DOHH2 (cell line): ENCODE measurements around the gene GEMIN7.

Experiments
- H3F3A ChIP-seq: fragments of 200-600 bp; sonication (generic), shearing (Covaris generic); 2 replicates; pipeline ENCODE4 v1.6.0; 2016; ENCODE audit warnings: antibody characterized with exemption, mild to moderate bottlenecking; ENCODE audit not compliant: control insufficient read depth, insufficient read depth
- H3K27ac ChIP-seq: fragments of 200-600 bp; sonication (generic); 2 replicates; pipeline ENCODE4 v1.5.1; 2014; ENCODE audit warnings: low read depth, mild to moderate bottlenecking, low read length, moderate library complexity
- H3K27me3 ChIP-seq: fragments of 200-600 bp; sonication (generic); 2 replicates; pipeline ENCODE4 v1.6.1; 2014; ENCODE audit warnings: mild to moderate bottlenecking, low read length, mixed read lengths; ENCODE audit not compliant: control insufficient read depth
- H3K36me3 ChIP-seq: fragments of 200-600 bp; sonication (generic); 2 replicates; pipeline ENCODE4 v1.6.1; 2014; ENCODE audit warnings: mild to moderate bottlenecking, low read length, moderate library complexity, mixed read lengths; ENCODE audit not compliant: control insufficient read depth
- H3K4me1 ChIP-seq: fragments of 200-600 bp; sonication (generic); 2 replicates; pipeline ENCODE4 v1.6.1; 2014; ENCODE audit warnings: mild to moderate bottlenecking, low read length, mixed read lengths; ENCODE audit not compliant: control insufficient read depth
- H3K4me2 ChIP-seq: fragments of 200-600 bp; sonication (generic); 2 replicates; pipeline ENCODE4 v1.6.0; 2014; ENCODE audit warnings: mild to moderate bottlenecking, low read length, moderate library complexity
- H3K4me3 ChIP-seq: fragments of 200-600 bp; sonication (generic); 2 replicates; pipeline ENCODE4 v1.5.1; 2014; ENCODE audit warnings: mild to moderate bottlenecking, low read length, mixed read lengths
- H3K79me2 ChIP-seq: fragments of 200-600 bp; sonication (generic); 2 replicates; pipeline ENCODE4 v1.6.1; 2014; ENCODE audit warnings: mild to moderate bottlenecking, low read length, mixed read lengths; ENCODE audit not compliant: control insufficient read depth
- H3K9me2 ChIP-seq: fragments of 200-600 bp; sonication (generic); replicated peaks from 2 replicates; pipeline ENCODE4 v1.6.1; 2014; ENCODE audit warnings: mild to moderate bottlenecking, low read length, mixed read lengths; ENCODE audit not compliant: control insufficient read depth
- H3K9me3 ChIP-seq: fragments of 200-600 bp; sonication (generic); 2 replicates; pipeline ENCODE4 v1.6.1; 2014; ENCODE audit warnings: antibody characterized with exemption, low read length, mixed read lengths; ENCODE audit not compliant: control insufficient read depth, insufficient read depth
- H4K20me1 ChIP-seq: fragments of 200-600 bp; sonication (generic); 2 replicates; pipeline ENCODE4 v1.6.0; 2014; ENCODE audit warnings: low read depth, mild to moderate bottlenecking, antibody characterized with exemption, low read length, moderate library complexity; ENCODE audit not compliant: control insufficient read depth, insufficient read depth
- CTCF ChIP-seq: fragments of 200-600 bp; sonication (generic); IDR thresholded peaks from one replicate; pipeline ENCODE4 v1.5.1; 2014; ENCODE audit warnings: antibody characterized with exemption, mild to moderate bottlenecking, low read depth, low read length; ENCODE audit not compliant: poor library complexity, severe bottlenecking
- EZH2phosphoT487 ChIP-seq: fragments of 200-600 bp; sonication (generic); IDR thresholded peaks from 2 replicates; pipeline ENCODE4 v1.6.1; 2017; ENCODE audit warnings: borderline replicate concordance, mild to moderate bottlenecking, antibody characterized with exemption, low read length, moderate library complexity, mixed read lengths

The GEMIN7 gene

GRCh38 chr19:45068041-45068440 is 11.0 kb upstream of the GEMIN7 start:
- peaks cover 38% of the 10 kb centered on the region for H3K4me1 ChIP-seq
- peaks cover 33% of the 10 kb centered on the region for H3K79me2 ChIP-seq
- no peaks in the 10 kb centered on the region for H3K27me3 ChIP-seq
- peaks cover 4% of the 10 kb centered on the region; the same call in 1 of the 2 replicates for H4K20me1 ChIP-seq
- H3K4me3 ChIP-seq, result no peak overlapping the region
- H3K9me3 ChIP-seq, result no peaks in the 10 kb centered on the region
- peaks cover 15% of the 10 kb centered on the region; the same call in 1 of the 2 replicates for H3F3A ChIP-seq
- H3K27ac ChIP-seq, result peak overlapping the region; percentile 40
- peaks cover 82% of the 10 kb centered on the region for H3K36me3 ChIP-seq
- H3K4me2 ChIP-seq, result no peak overlapping the region
- no peak for TF ChIP-seq EZH2phosphoT487
- TF ChIP-seq CTCF, result no peak
- no peaks in the 10 kb centered on the region for H3K9me2 ChIP-seq

GRCh38 chr19:45069056-45069455 is 10.0 kb upstream of the GEMIN7 start:
- peaks cover 82% of the 10 kb centered on the region for H3K36me3 ChIP-seq
- peaks cover 38% of the 10 kb centered on the region for H3K4me1 ChIP-seq
- no peaks in the 10 kb centered on the region for H3K9me2 ChIP-seq
- no peaks in the 10 kb centered on the region for H3K27me3 ChIP-seq
- TF ChIP-seq EZH2phosphoT487, result no peak
- TF ChIP-seq CTCF, result no peak
- peaks cover 4% of the 10 kb centered on the region; the same call in 1 of the 2 replicates for H4K20me1 ChIP-seq
- peaks cover 43% of the 10 kb centered on the region for H3K79me2 ChIP-seq
- peak overlapping the region; percentile 40; the same call in 1 of the 2 replicates for H3K27ac ChIP-seq
- H3K4me3 ChIP-seq, result no peak overlapping the region
- no peak overlapping the region for H3K4me2 ChIP-seq
- no peaks in the 10 kb centered on the region for H3K9me3 ChIP-seq
- H3F3A ChIP-seq, result peaks cover 16% of the 10 kb centered on the region; the same call in 1 of the 2 replicates

- peaks cover 49% of the 10 kb centered on the region for H3K4me1 ChIP-seq
- no peak overlapping the region for H3K4me3 ChIP-seq
- H3F3A ChIP-seq, result peaks cover 22% of the 10 kb centered on the region
- peaks cover 55% of the 10 kb centered on the region for H3K79me2 ChIP-seq
- TF ChIP-seq CTCF (no peak), EZH2phosphoT487 (no peak)
- H3K27me3 ChIP-seq, result no peaks in the 10 kb centered on the region
- H3K36me3 ChIP-seq, result peaks cover 84% of the 10 kb centered on the region
- H3K27ac ChIP-seq, result peak overlapping the region; percentile 5; the same call in 1 of the 2 replicates
- peaks cover 14% of the 10 kb centered on the region for H4K20me1 ChIP-seq
- H3K9me2 ChIP-seq, result no peaks in the 10 kb centered on the region
- no peak overlapping the region for H3K4me2 ChIP-seq
- H3K9me3 ChIP-seq, result no peaks in the 10 kb centered on the region
Measured at GRCh38 chr19:45070214-45070613, 8.8 kb upstream of the GEMIN7 start.
